HepG2 (cell line): ENCODE data around the gene NXPE1.

Experiments used
- CHD4 ChIP-seq: fragments of 200-600 bp; sonication (generic); IDR thresholded peaks from 2 replicates; pipeline ENCODE4 v1.7.0; 2017; ENCODE audit warnings: mild to moderate bottlenecking, low read length, borderline replicate concordance
- ELK4 ChIP-seq: sonication (generic); formaldehyde crosslinking; IDR thresholded peaks from 2 replicates; pipeline ENCODE4 v1.9.0; 2021; ENCODE audit warnings: missing genetic modification reagents, borderline replicate concordance
- MLLT10 ChIP-seq: sonication (generic); formaldehyde crosslinking; IDR thresholded peaks from 2 replicates; pipeline ENCODE4 v1.4.0; 2020; ENCODE audit warnings: missing genetic modification reagents

DNA sequence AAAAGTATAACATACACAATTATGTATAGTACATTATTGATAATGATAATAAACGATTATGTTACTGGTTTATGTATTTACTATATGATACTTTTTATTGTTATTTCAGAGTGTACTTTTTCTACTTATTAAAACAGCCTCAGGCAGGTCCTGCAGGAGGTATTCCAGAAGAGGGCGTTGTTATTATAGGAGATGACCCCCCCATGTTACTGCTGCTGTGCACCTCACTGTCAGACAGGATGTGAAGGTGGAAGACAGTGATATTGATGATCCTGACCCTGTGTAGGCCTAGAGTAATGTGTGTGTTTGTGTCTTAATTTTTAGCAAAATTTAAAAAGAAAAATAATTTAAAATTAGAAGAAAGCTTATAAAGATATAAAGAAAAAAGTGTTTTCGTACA lies 62.8 kb downstream of the NXPE1 start:
- TF ChIP-seq CHD4 (no peak), ELK4 (CRISPR knock-in tag) (no peak), MLLT10 (CRISPR knock-in tag) (no peak)
